Measurements from ENCODE around the gene KCNJ5. TPM values are rescaled to one million over a fixed set of nuclear protein-coding genes. Genes with fewer than 3 reads are reported as not detected.

KCNJ5 gene
- polyA plus RNA-seq, 1 donor (not counting 4 experiments of a cell fraction or from before 2014, with no cell fraction given) = 0.59 TPM

GRCh38 chr11:128909438-128910125 is 18.4 kb downstream of the KCNJ5 start:
- Histone ChIP-seq H3K27me3 (ENCODE audit: control insufficient read depth, extremely low read depth, insufficient read depth, low read length) (no peaks in the 10 kb centered on the region), H3K4me2 (ENCODE audit: control insufficient read depth, extremely low read depth, insufficient read depth, low read depth, low read length) (peak overlapping the region; percentile 80), H3K4me1 (ENCODE audit: control insufficient read depth, extremely low read depth, insufficient read depth, low read length) (peaks cover 43% of the 10 kb centered on the region), H4K20me1 (ENCODE audit: control insufficient read depth, extremely low read depth, insufficient read depth, low read length) (no peaks in the 10 kb centered on the region), H2AFZ (ENCODE audit: control insufficient read depth, low read length) (no peak overlapping the region), H3K9ac (ENCODE audit: control insufficient read depth, extremely low read depth, insufficient read depth, low read length) (no peak overlapping the region), H3K9me1 (ENCODE audit: control insufficient read depth, extremely low read depth, insufficient read depth, low read length) (no peaks in the 10 kb centered on the region), H3K36me3 (ENCODE audit: control insufficient read depth in 2 of 2, extremely low read depth in 1 of 2, insufficient read depth in 2 of 2, low read length in 2 of 2) (no peaks in the 10 kb centered on the region), H3K79me2 (ENCODE audit: control insufficient read depth, insufficient read depth, low read length) (no peaks in the 10 kb centered on the region), H3K4me3 (ENCODE audit: control insufficient read depth in 2 of 3, extremely low read depth in 1 of 3, insufficient read depth in 2 of 3, low read depth in 1 of 3, low read length in 3 of 3) (peak overlapping the region in 1 of 3 experiments; percentile 26), H3K27ac (ENCODE audit: control insufficient read depth, insufficient read depth, low read length) (peak overlapping the region; percentile 77), H3K9me3 (ENCODE audit: control insufficient read depth, low read depth, low read length) (no peaks in the 10 kb centered on the region)
- peak; percentile 86 for FAIRE-seq
- no peak for DNase-seq (ENCODE audit: low read depth, low spot score)
- dilution Hi-C loops (cut with MboI; ENCODE audit: extremely low pct_ligation_motif_present, low sequenced_read_pairs) = no loop called here
- TF ChIP-seq EZH2 (IDR thresholded peaks at IDR 0.05; ENCODE audit: low read length) (no peak), CTCF (optimal IDR thresholded peaks at IDR 0.05 in 1 of 3, IDR thresholded peaks at IDR 0.05 in 1 of 3, conservative IDR thresholded peaks at IDR 0.05 in 1 of 3; ENCODE audit: extremely low read depth in 1 of 3, insufficient read depth in 2 of 3, low read length in 3 of 3) (no peak)

GRCh38 chr11:128910576-128910975 is 19.4 kb downstream of the KCNJ5 start:
- H3K36me3 ChIP-seq (ENCODE audit: control insufficient read depth in 2 of 2, extremely low read depth in 1 of 2, insufficient read depth in 2 of 2, low read length in 2 of 2) = no peaks in the 10 kb centered on the region
- dilution Hi-C loops (cut with MboI; ENCODE audit: extremely low pct_ligation_motif_present, low sequenced_read_pairs) = no loop called here
- no peaks in the 10 kb centered on the region for H4K20me1 ChIP-seq (ENCODE audit: control insufficient read depth, extremely low read depth, insufficient read depth, low read length)
- TF ChIP-seq EZH2 (IDR thresholded peaks at IDR 0.05; ENCODE audit: low read length) = no peak
- TF ChIP-seq CTCF (optimal IDR thresholded peaks at IDR 0.05 in 1 of 3, IDR thresholded peaks at IDR 0.05 in 1 of 3, conservative IDR thresholded peaks at IDR 0.05 in 1 of 3; ENCODE audit: extremely low read depth in 1 of 3, insufficient read depth in 2 of 3, low read length in 3 of 3) = no peak
- H3K9me1 ChIP-seq (ENCODE audit: control insufficient read depth, extremely low read depth, insufficient read depth, low read length) = no peaks in the 10 kb centered on the region
- DNase-seq (ENCODE audit: low read depth, low spot score) (no peak), FAIRE-seq (no peak)
- H3K4me1 ChIP-seq (ENCODE audit: control insufficient read depth, extremely low read depth, insufficient read depth, low read length) = peaks cover 47% of the 10 kb centered on the region
- no peak overlapping the region for H3K4me2 ChIP-seq (ENCODE audit: control insufficient read depth, extremely low read depth, insufficient read depth, low read depth, low read length)
- no peaks in the 10 kb centered on the region for H3K79me2 ChIP-seq (ENCODE audit: control insufficient read depth, insufficient read depth, low read length)
- H3K9ac ChIP-seq (ENCODE audit: control insufficient read depth, extremely low read depth, insufficient read depth, low read length) = no peak overlapping the region
- no peak overlapping the region for H3K4me3 ChIP-seq (ENCODE audit: control insufficient read depth in 2 of 3, extremely low read depth in 1 of 3, insufficient read depth in 2 of 3, low read depth in 1 of 3, low read length in 3 of 3)
- no peaks in the 10 kb centered on the region for H3K27me3 ChIP-seq (ENCODE audit: control insufficient read depth, extremely low read depth, insufficient read depth, low read length)
- H3K27ac ChIP-seq (ENCODE audit: control insufficient read depth, insufficient read depth, low read length) = no peak overlapping the region
- H2AFZ ChIP-seq (ENCODE audit: control insufficient read depth, low read length) = no peak overlapping the region
- no peaks in the 10 kb centered on the region for H3K9me3 ChIP-seq (ENCODE audit: control insufficient read depth, low read depth, low read length)
